Chondrocyte (in vitro differentiated cells): ENCODE measurements around the gene PRR35. TPM values are rescaled to one million over a fixed set of nuclear protein-coding genes. Genes with fewer than 3 reads are reported as not detected.

Experiments
- DNase-seq: peaks from one replicate; pipeline ENCODE4 v3.0.0; 2021; ENCODE audit warnings: mixed read lengths, low spot score
- H3K27ac Mint-ChIP-seq: one replicate; pipeline ENCODE4 v1.8.0; 2021; ENCODE audit warnings: mild to moderate bottlenecking, moderate library complexity, mixed read lengths; ENCODE audit not compliant: unreplicated experiment
- H3K27me3 Mint-ChIP-seq: 2 replicates; pipeline ENCODE4 v1.8.0; 2021; ENCODE audit warnings: low read depth, mixed read lengths
- H3K36me3 Mint-ChIP-seq: 2 replicates; pipeline ENCODE4 v1.8.0; 2021; ENCODE audit warnings: low read depth, mixed read lengths
- H3K4me1 Mint-ChIP-seq: 2 replicates; pipeline ENCODE4 v1.8.0; 2021; ENCODE audit warnings: low read depth, mild to moderate bottlenecking, mixed read lengths
- H3K4me3 Mint-ChIP-seq: one replicate; pipeline ENCODE4 v1.8.0; 2021; ENCODE audit warnings: mild to moderate bottlenecking, moderate library complexity, mixed read lengths; ENCODE audit not compliant: unreplicated experiment
- H3K9me3 Mint-ChIP-seq: 2 replicates; pipeline ENCODE4 v1.8.0; 2021; ENCODE audit warnings: low read depth, mixed read lengths
- CTCF ChIP-seq: fragments of 200-600 bp; sonication (generic); IDR thresholded peaks from 2 replicates; pipeline ENCODE4 v1.5.0; 2021; ENCODE audit warnings: antibody characterized with exemption, mild to moderate bottlenecking, moderate library complexity
- total RNA-seq: library from RNA; stranded (reverse); gene quantifications from 3 replicates; pipeline ENCODE4 v1.2.1, GENCODE V29; 2021

The PRR35 gene
- total RNA-seq, 1 donor from 2014 or later = not detected

DNA sequence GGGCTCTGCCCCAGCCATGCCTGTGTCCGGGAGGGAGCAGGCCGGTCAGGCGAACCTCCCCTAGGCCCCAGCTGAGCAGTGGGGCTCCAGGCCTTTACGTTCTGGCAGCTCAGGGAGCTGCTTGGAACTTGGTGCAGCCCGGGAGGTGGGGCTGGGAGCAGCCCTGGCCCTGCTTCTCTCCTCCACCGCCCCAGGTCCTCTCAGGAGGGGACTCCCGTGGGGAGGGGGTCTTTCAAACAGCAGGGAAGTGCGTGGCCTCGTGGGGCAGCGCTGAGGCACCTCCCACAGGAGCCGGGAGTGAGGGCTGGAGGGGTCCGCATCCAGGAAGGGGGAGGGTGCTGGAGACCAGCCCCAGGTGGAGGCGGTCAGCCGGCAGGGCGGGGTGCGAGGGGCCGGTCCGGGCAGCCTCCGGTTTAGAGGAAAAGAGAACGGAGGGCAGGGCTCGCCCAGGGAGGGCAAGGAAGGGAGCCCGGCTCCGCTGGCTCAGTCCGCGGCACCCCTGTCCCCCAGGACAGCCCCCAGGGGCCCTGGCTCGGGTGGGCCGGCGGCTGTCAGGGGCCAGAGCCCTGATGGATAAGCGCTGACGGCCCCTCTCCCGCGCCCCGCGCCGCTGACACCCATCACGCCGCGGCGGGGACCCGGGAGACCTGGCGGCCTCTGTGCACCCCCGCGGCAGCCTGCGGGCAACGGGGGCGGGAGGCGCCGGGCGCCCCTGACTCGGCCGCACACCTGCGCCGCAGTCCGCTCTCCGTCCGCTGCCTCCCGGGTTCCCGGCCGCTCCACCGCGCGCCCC is 587 bp upstream of the PRR35 start:
- Mint-ChIP-seq H3K4me3 (no peak overlapping the region), H3K4me1 (no peaks in the 10 kb centered on the region), H3K36me3 (no peaks in the 10 kb centered on the region), H3K27ac (no peak overlapping the region), H3K27me3 (peaks cover 11% of the 10 kb centered on the region), H3K9me3 (no peaks in the 10 kb centered on the region)
- DNase-seq = no peak
- TF ChIP-seq CTCF = no peak

DNA sequence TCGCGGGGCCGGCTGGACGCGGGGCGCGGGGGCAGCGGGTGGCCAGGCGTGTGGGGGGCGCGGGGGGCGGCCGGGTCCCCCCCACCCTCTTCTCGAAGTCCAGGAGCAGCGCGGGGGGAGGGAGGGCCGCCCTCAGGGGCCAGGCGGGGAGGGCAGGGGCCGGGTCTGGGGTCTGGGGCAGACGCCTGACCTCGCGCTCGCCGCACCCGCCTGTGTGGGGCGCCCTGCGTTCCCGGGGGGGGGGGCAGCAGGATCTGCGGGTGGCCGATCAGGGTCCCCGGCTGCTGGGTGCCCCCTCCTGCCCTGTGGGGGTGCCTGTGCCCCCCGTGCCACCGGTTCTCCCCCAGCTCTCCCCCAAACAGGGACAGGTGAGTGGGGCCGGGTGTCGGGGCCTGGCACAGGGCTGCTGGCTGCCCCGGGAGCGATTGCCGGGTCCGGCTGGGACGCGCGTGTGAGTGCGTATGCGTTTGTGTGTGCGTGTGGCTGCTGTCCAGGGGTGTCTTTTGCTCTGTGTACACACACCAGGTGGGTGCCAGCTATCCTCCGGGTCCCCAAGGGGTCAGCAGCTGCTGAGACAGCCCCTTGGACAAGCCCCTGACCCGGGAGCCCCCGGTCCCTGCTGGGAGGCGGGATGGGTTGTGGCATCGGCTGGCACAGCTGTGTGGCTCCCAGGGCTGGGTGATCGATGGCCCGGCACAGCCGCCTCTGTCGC is 663 bp downstream of the PRR35 start:
- DNase-seq = no peak

GRCh38 chr16:561413-561794 is 1.2 kb downstream of the PRR35 start:
- H3K36me3 Mint-ChIP-seq = no peaks in the 10 kb centered on the region
- no peak for DNase-seq

More for the DNA sequence above, 663 bp downstream of the PRR35 start:
- H3K36me3 Mint-ChIP-seq = no peaks in the 10 kb centered on the region
- no peak overlapping the region for H3K4me3 Mint-ChIP-seq
- no peak for TF ChIP-seq CTCF
- no peaks in the 10 kb centered on the region for H3K9me3 Mint-ChIP-seq
- H3K27me3 Mint-ChIP-seq = peaks cover 11% of the 10 kb centered on the region
- no peak overlapping the region for H3K27ac Mint-ChIP-seq
- no peaks in the 10 kb centered on the region for H3K4me1 Mint-ChIP-seq

DNA sequence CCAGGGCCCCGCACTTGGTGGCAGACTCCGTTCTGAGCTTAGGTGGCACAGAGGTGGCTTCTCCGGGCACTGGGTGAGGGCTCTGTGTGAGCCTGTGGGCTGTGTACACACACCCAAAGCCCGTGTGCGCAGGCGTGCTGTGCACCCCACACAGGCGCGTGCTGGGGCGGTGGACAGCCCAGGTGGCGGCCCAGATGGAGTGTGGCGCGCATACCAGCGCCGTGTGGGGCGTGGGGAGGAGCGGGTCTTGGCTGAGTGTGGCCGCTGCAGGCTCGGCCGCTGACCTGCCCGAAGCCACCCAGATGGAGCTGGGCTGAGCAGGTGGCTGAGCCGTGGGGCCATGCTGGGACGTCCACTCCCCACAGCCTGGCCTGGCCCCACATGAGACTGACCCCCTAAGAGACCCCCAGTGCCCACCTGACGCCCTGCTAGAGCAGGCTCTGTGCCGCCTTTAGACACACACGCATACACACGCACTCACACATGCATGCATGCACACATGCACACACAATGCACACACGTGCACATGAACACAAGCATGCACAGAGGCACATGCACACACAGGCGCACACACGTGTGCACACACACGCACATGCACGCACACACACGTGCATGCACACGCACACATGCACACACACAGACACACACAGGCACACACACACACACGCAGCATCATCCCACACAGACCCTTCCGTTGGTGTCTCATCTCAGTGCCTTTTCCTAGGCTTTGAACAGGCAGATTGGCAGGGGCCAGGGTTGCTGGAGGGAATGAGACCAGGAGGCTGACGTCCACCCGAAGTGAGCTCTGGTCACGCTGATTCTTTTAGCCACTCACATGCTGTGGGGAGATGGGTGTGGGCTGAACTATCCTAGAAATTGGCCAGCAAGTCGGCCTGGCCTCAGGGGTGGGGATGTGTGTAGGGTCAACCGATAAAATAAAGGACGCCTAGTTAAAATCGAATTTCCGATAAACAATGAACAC is 2.1 kb downstream of the PRR35 start:
- TF ChIP-seq CTCF = no peak
- DNase-seq = no peak
- no peak overlapping the region for H3K27ac Mint-ChIP-seq
- no peaks in the 10 kb centered on the region for H3K9me3 Mint-ChIP-seq
- H3K4me1 Mint-ChIP-seq = peaks cover 4% of the 10 kb centered on the region
- H3K36me3 Mint-ChIP-seq = no peaks in the 10 kb centered on the region
- peaks cover 11% of the 10 kb centered on the region for H3K27me3 Mint-ChIP-seq
- H3K4me3 Mint-ChIP-seq = no peak overlapping the region

More at GRCh38 chr16:561413-561794, 1.2 kb downstream of the PRR35 start:
- H3K27ac Mint-ChIP-seq = no peak overlapping the region
- H3K9me3 Mint-ChIP-seq = no peaks in the 10 kb centered on the region
- no peaks in the 10 kb centered on the region for H3K4me1 Mint-ChIP-seq
- no peak overlapping the region for H3K4me3 Mint-ChIP-seq
- no peak for TF ChIP-seq CTCF
- peaks cover 11% of the 10 kb centered on the region for H3K27me3 Mint-ChIP-seq
